IMR-90 (cell line): ENCODE results near the gene ATP5ME. TPM values are rescaled to one million over a fixed set of nuclear protein-coding genes. Genes with fewer than 3 reads are reported as not detected.
A peak's percentile ranks its signal among the peaks of the same experiment; 100 is the strongest.

Experiments
- ATAC-seq: fragments of 200-7000 bp; cut with Tn5 transposase; 2 replicates; pipeline ENCODE4 v1.9.1; 2020; ENCODE audit warnings: low read depth, mild to moderate bottlenecking, moderate library complexity
- BruUV-seq: library from RNA; stranded (reverse); fragments of 400-500 nt; replicated peaks from 2 replicates; lab custom pipeline; 2021; lab: Mats Ljungman, UMichigan
- CTCF ChIA-PET: fragments of 300-600 bp; formaldehyde crosslinking; extraction: SDS; loops from one replicate; lab custom pipeline; 2021; ENCODE audit warnings: antibody characterized with exemption; lab: Yijun Ruan, JAX
- POLR2A ChIA-PET: fragments of 300-600 bp; sonication (Branson Sonifier 250); formaldehyde crosslinking; loops from one replicate; lab custom pipeline; 2022; ENCODE audit warnings: antibody characterized with exemption; ENCODE audit not compliant: unreplicated experiment; lab: Charles Lee
- DNase-seq: peaks from one replicate; pipeline ENCODE4 v3.0.0; 2013
- H2AFZ ChIP-seq: replicated peaks from 2 replicates; pipeline ENCODE3; 2013; ENCODE audit warnings: low read length, mild to moderate bottlenecking; ENCODE audit not compliant: poor library complexity
- H2AK5ac ChIP-seq: 2 replicates; pipeline ENCODE4 v1.6.1; 2013; ENCODE audit warnings: low read depth, low read length, inconsistent platforms
- H2AK9ac ChIP-seq: replicated peaks from 2 replicates; pipeline ENCODE3; 2013; ENCODE audit warnings: mild to moderate bottlenecking, low read depth, low read length, moderate library complexity; ENCODE audit not compliant: poor library complexity
- H2BK120ac ChIP-seq: 2 replicates; pipeline ENCODE4 v1.6.1; 2013; ENCODE audit warnings: low read depth, low read length, inconsistent platforms
- H2BK15ac ChIP-seq: 3 replicates; pipeline ENCODE4 v1.6.1; 2013; ENCODE audit warnings: low read depth, low read length, inconsistent platforms
- H2BK20ac ChIP-seq: 2 replicates; pipeline ENCODE4 v1.6.1; 2013; ENCODE audit warnings: low read depth, mild to moderate bottlenecking, inconsistent platforms, low read length, moderate library complexity
- H2BK5ac ChIP-seq: 2 replicates; pipeline ENCODE4 v1.6.1; 2013; ENCODE audit warnings: mild to moderate bottlenecking, low read depth, low read length, inconsistent platforms; ENCODE audit not compliant: poor library complexity, severe bottlenecking
- H3K14ac ChIP-seq: replicated peaks from 2 replicates; pipeline ENCODE4 v1.6.1; 2013; ENCODE audit warnings: low read depth, low read length, inconsistent platforms
- H3K18ac ChIP-seq: 2 replicates; pipeline ENCODE4 v1.6.1; 2013; ENCODE audit warnings: low read depth, low read length, control low read depth
- H3K23ac ChIP-seq: 2 replicates; pipeline ENCODE4 v1.6.1; 2013; ENCODE audit warnings: low read depth, low read length, inconsistent platforms
- H3K27ac ChIP-seq: 2 replicates; pipeline ENCODE4 v1.5.1; 2013; ENCODE audit warnings: mild to moderate bottlenecking, control low read depth, low read length; ENCODE audit not compliant: insufficient read depth
- H3K27me3 ChIP-seq: 2 replicates; pipeline ENCODE4 v1.6.1; 2013; ENCODE audit warnings: low read length; ENCODE audit not compliant: control insufficient read depth, insufficient read depth
- H3K36me3 ChIP-seq: 2 replicates; pipeline ENCODE4 v1.6.1; 2013; ENCODE audit warnings: low read length, mixed read lengths; ENCODE audit not compliant: control insufficient read depth, insufficient read depth
- H3K4ac ChIP-seq: 2 replicates; pipeline ENCODE4 v1.6.1; 2013; ENCODE audit warnings: low read depth, low read length, inconsistent platforms
- H3K4me1 ChIP-seq: 2 replicates; pipeline ENCODE4 v1.6.1; 2013; ENCODE audit warnings: low read length, mixed read lengths; ENCODE audit not compliant: control insufficient read depth, insufficient read depth
- H3K4me2 ChIP-seq: 2 replicates; pipeline ENCODE4 v1.6.1; 2013; ENCODE audit warnings: low read depth, mild to moderate bottlenecking, control low read depth, low read length, moderate library complexity
- H3K4me3 ChIP-seq: 2 replicates; pipeline ENCODE4 v1.5.1; 2013; ENCODE audit warnings: low read depth, mild to moderate bottlenecking, control low read depth, low read length, moderate library complexity; ENCODE audit not compliant: insufficient read depth
- H3K56ac ChIP-seq: 2 replicates; pipeline ENCODE4 v1.6.1; 2013; ENCODE audit warnings: low read length, inconsistent platforms; ENCODE audit not compliant: insufficient read depth; ENCODE audit errors: extremely low read depth
- H3K79me1 ChIP-seq, 2 experiments: 2 replicates each; pipeline ENCODE4 v1.6.1; 2013; ENCODE audit warnings: low read length in 2 of 2, inconsistent platforms in 1 of 2, low read depth in 1 of 2
- H3K9ac ChIP-seq: 2 replicates; pipeline ENCODE4 v1.6.1; 2013; ENCODE audit warnings: low read depth, low read length, control low read depth
- H3K9me1 ChIP-seq: 2 replicates; pipeline ENCODE4 v1.6.1; 2013; ENCODE audit warnings: low read length, inconsistent platforms; ENCODE audit not compliant: insufficient read depth
- H3K9me3 ChIP-seq: 2 replicates; pipeline ENCODE4 v1.6.1; 2013; ENCODE audit warnings: low read length; ENCODE audit not compliant: control insufficient read depth, insufficient read depth
- H4K20me1 ChIP-seq: 2 replicates; pipeline ENCODE4 v1.6.1; 2013; ENCODE audit warnings: low read length, inconsistent platforms; ENCODE audit not compliant: insufficient read depth
- H4K5ac ChIP-seq: 2 replicates; pipeline ENCODE4 v1.6.1; 2013; ENCODE audit warnings: mild to moderate bottlenecking, low read depth, low read length, control low read depth
- H4K8ac ChIP-seq, 2 experiments: 2 replicates each; pipeline ENCODE4 v1.6.1; 2013; ENCODE audit warnings: low read depth in 2 of 2, low read length in 2 of 2, control low read depth in 1 of 2, inconsistent platforms in 1 of 2
- H4K91ac ChIP-seq: 2 replicates; pipeline ENCODE4 v1.6.1; 2013; ENCODE audit warnings: low read depth, low read length, inconsistent platforms; ENCODE audit not compliant: insufficient read depth
- BHLHE40 ChIP-seq: fragments of 150-350 bp; IDR thresholded peaks from 2 replicates; pipeline ENCODE4 v1.6.1; 2016; ENCODE audit warnings: mild to moderate bottlenecking, low read depth, low read length
- CEBPB ChIP-seq: IDR thresholded peaks from 2 replicates; pipeline ENCODE4 v1.6.1; 2012; ENCODE audit warnings: low read depth, low read length, improper control_type of control experiment
- CHD1 ChIP-seq: IDR thresholded peaks from 2 replicates; pipeline ENCODE4 v1.6.1; 2012; ENCODE audit warnings: low read depth, low read length, improper control_type of control experiment
- FOS ChIP-seq: fragments of 150-350 bp; IDR thresholded peaks from 2 replicates; pipeline ENCODE4 v1.6.1; 2016; ENCODE audit warnings: low read depth, low read length
- MAFK ChIP-seq: IDR thresholded peaks from 2 replicates; pipeline ENCODE4 v1.6.1; 2012; ENCODE audit warnings: low read depth, low read length, improper control_type of control experiment
- MAZ ChIP-seq: IDR thresholded peaks from 2 replicates; pipeline ENCODE4 v1.6.1; 2012; ENCODE audit warnings: low read depth, mild to moderate bottlenecking, low read length, improper control_type of control experiment, moderate library complexity, borderline replicate concordance
- MXI1 ChIP-seq: IDR thresholded peaks from 2 replicates; pipeline ENCODE4 v1.6.1; 2012; ENCODE audit warnings: low read depth, mild to moderate bottlenecking, low read length, moderate library complexity, borderline replicate concordance
- NFE2L2 ChIP-seq: fragments of 150-350 bp; IDR thresholded peaks from 2 replicates; pipeline ENCODE4 v1.6.1; 2016; ENCODE audit warnings: low read depth, mild to moderate bottlenecking, low read length
- POLR2A ChIP-seq: IDR thresholded peaks from 2 replicates; pipeline ENCODE4 v1.6.1; 2012; ENCODE audit warnings: mild to moderate bottlenecking, low read depth, low read length
- RAD21 ChIP-seq: IDR thresholded peaks from 2 replicates; pipeline ENCODE4 v1.6.1; 2012; ENCODE audit warnings: low read length, improper control_type of control experiment
- RCOR1 ChIP-seq: IDR thresholded peaks from 2 replicates; pipeline ENCODE4 v1.6.1; 2012; ENCODE audit warnings: mild to moderate bottlenecking, low read length, improper control_type of control experiment; ENCODE audit not compliant: insufficient replicate concordance
- RFX5 ChIP-seq: IDR thresholded peaks from 2 replicates; pipeline ENCODE4 v1.8.0; 2012; ENCODE audit warnings: low read depth, mild to moderate bottlenecking, low read length, moderate library complexity
- SMC3 ChIP-seq: fragments of 150-350 bp; IDR thresholded peaks from 2 replicates; pipeline ENCODE4 v1.6.1; 2016; ENCODE audit warnings: low read depth, mild to moderate bottlenecking, antibody characterized with exemption, low read length, moderate library complexity
- WGBS, 2 experiments: methylation state at CpG; one replicate each; pipeline versions ENCODE4 v1.1.5 to v1.1.7; 2013; ENCODE audit warnings: missing lambda C conversion rate in 2 of 2; ENCODE audit not compliant: insufficient read length in 1 of 2; ENCODE audit errors: extremely low coverage in 2 of 2; 5-methylcytosine and 5-hydroxymethylcytosine counted together
- dilution Hi-C: fragments of 300-500 bp; cut with HindIII; formaldehyde crosslinking; loops from one replicate; pipeline ENCODE4 v1.14.3; 2018; ENCODE audit warnings: low sequenced_read_pairs; ENCODE audit not compliant: unreplicated experiment
- in situ Hi-C: fragments of 300-500 bp; cut with MboI; formaldehyde crosslinking; loops from 3 replicates; pipeline ENCODE4 v1.14.3; 2019; ENCODE audit warnings: low sequenced_read_pairs, inconsistent platforms, mixed read lengths
- intact Hi-C: fragments of 100-400 bp; cut with micrococcal nuclease; formaldehyde crosslinking; loops from 2 replicates; pipeline ENCODE4 v1.10.0; 2022
- polyA plus RNA-seq, 3 experiments: library from polyadenylated mRNA; depleted of rRNA; stranded (reverse); fragments of >200 nt; gene quantifications; 2 replicates each; pipeline ENCODE4 v1.2.3, GENCODE V29; 2012; ENCODE audit warnings: low replicate concordance in 1 of 3
- total RNA-seq: library from RNA; depleted of rRNA; stranded (reverse); fragments of >200 nt; gene quantifications from 2 replicates; pipeline ENCODE4 v1.2.3, GENCODE V29; 2012
- TF ChIP-seq, protein P1 (sequence below): conservative IDR thresholded peaks from 2 replicates; pipeline ENCODE4 v1.5.1; 2012; ENCODE audit warnings: mild to moderate bottlenecking, low read depth, low read length, improper control_type of control experiment
- TF ChIP-seq, protein P2 (sequence below): fragments of 150-350 bp; IDR thresholded peaks from 2 replicates; pipeline ENCODE4 v1.6.1; 2017; ENCODE audit warnings: mild to moderate bottlenecking, antibody characterized with exemption, low read length, low read depth
- TF ChIP-seq, protein P3 (sequence below): fragments of 150-350 bp; IDR thresholded peaks from 2 replicates; pipeline ENCODE4 v1.6.1; 2016; ENCODE audit warnings: low read depth, mild to moderate bottlenecking, low read length, moderate library complexity, borderline replicate concordance

The ATP5ME gene
- total and polyA plus RNA-seq, 2 of the 4 experiments (the other 2 are of a cell fraction) = 39.3 to 603 TPM

DNA sequence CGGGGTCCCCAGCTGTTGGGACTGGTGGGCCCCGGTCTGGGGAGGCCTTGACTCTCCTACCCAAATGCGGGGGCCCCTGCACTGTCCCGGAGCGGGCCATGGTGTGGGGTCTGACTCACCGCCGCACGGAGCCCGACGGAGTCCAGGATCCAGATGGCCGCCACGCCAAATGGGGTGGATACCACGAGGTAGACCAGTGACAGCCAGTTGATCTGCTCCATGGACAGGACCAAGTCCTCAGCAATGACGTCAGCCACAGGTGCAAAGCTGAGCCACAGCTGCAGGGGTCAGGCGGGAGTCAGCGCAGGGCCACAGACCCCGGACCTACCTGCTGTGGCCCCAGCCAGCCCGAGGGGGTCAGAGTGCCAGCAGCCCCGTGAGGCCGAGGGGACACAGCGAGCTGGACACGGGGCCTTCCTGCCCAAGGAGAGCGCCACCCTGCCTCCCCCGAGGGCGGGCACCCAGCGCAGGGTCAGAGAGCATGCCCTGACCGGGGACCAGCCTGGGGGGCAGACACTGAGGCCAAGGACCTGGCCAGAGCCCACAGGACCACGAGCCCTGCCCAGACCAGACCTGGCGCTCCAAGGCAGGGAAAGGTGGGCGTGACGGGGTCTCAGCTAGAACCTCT is 12.5 kb upstream of the ATP5ME start:
- intact Hi-C loops = no loop called here

More for the DNA sequence above, 12.5 kb upstream of the ATP5ME start:
- H2AFZ ChIP-seq = peak overlapping the region; percentile 84
- no peaks in the 10 kb centered on the region for H3K9me3 ChIP-seq
- no peak overlapping the region for H3K23ac ChIP-seq
- peak overlapping the region; percentile 85 for H2AK9ac ChIP-seq
- H3K79me1 ChIP-seq = peaks cover 0 to 4% of the 10 kb centered on the region in 2 experiments; a peak in 1 of 4 replicates
- no TSS peak for BruUV-seq
- H2BK120ac ChIP-seq = no peak overlapping the region
- no peak for ATAC-seq
- no peak overlapping the region for H2BK5ac ChIP-seq
- no peak for TF ChIP-seq MAFK
- no peak for TF ChIP-seq RAD21
- no peak for TF ChIP-seq RCOR1
- TF ChIP-seq, protein P1, sequence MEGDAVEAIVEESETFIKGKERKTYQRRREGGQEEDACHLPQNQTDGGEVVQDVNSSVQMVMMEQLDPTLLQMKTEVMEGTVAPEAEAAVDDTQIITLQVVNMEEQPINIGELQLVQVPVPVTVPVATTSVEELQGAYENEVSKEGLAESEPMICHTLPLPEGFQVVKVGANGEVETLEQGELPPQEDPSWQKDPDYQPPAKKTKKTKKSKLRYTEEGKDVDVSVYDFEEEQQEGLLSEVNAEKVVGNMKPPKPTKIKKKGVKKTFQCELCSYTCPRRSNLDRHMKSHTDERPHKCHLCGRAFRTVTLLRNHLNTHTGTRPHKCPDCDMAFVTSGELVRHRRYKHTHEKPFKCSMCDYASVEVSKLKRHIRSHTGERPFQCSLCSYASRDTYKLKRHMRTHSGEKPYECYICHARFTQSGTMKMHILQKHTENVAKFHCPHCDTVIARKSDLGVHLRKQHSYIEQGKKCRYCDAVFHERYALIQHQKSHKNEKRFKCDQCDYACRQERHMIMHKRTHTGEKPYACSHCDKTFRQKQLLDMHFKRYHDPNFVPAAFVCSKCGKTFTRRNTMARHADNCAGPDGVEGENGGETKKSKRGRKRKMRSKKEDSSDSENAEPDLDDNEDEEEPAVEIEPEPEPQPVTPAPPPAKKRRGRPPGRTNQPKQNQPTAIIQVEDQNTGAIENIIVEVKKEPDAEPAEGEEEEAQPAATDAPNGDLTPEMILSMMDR = no peak
- TF ChIP-seq MXI1 = no peak
- TF ChIP-seq CEBPB = no peak
- no peak for TF ChIP-seq POLR2A
- TF ChIP-seq CHD1 = no peak
- TF ChIP-seq BHLHE40 = no peak
- no peak for TF ChIP-seq MAZ
- TF ChIP-seq, protein P2, sequence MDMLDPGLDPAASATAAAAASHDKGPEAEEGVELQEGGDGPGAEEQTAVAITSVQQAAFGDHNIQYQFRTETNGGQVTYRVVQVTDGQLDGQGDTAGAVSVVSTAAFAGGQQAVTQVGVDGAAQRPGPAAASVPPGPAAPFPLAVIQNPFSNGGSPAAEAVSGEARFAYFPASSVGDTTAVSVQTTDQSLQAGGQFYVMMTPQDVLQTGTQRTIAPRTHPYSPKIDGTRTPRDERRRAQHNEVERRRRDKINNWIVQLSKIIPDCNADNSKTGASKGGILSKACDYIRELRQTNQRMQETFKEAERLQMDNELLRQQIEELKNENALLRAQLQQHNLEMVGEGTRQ = no peak
- no peak for TF ChIP-seq RFX5
- TF ChIP-seq SMC3 = no peak
- TF ChIP-seq FOS = no peak
- TF ChIP-seq, protein P3, sequence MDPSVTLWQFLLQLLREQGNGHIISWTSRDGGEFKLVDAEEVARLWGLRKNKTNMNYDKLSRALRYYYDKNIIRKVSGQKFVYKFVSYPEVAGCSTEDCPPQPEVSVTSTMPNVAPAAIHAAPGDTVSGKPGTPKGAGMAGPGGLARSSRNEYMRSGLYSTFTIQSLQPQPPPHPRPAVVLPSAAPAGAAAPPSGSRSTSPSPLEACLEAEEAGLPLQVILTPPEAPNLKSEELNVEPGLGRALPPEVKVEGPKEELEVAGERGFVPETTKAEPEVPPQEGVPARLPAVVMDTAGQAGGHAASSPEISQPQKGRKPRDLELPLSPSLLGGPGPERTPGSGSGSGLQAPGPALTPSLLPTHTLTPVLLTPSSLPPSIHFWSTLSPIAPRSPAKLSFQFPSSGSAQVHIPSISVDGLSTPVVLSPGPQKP = no peak
- no peak for TF ChIP-seq NFE2L2
- H4K8ac ChIP-seq = no peak overlapping the region
- H4K20me1 ChIP-seq = no peaks in the 10 kb centered on the region
- 95% methylated on average over 18 of the region's 31 CpGs; no CpG with 5 or more reads in 1 of the 2 experiments for WGBS, 2 experiments
- H3K56ac ChIP-seq = no peak overlapping the region
- in situ Hi-C loops = no loop called here
- H3K27me3 ChIP-seq = peaks cover 2% of the 10 kb centered on the region; the same call in 1 of the 2 replicates
- CTCF ChIA-PET = no interaction called here
- no peak overlapping the region for H2BK20ac ChIP-seq
- H3K18ac ChIP-seq = no peak overlapping the region
- no peak overlapping the region for H4K5ac ChIP-seq
- no peak overlapping the region for H3K14ac ChIP-seq
- H3K4me2 ChIP-seq = no peak overlapping the region
- peaks cover 12% of the 10 kb centered on the region for H3K4me1 ChIP-seq
- no peak overlapping the region for H3K27ac ChIP-seq
- no peaks in the 10 kb centered on the region for H3K36me3 ChIP-seq
- H2BK15ac ChIP-seq = no peak overlapping the region
- H4K91ac ChIP-seq = no peak overlapping the region
- H3K9me1 ChIP-seq = peaks cover 9% of the 10 kb centered on the region
- DNase-seq = no peak
- H3K4ac ChIP-seq = peak overlapping the region; percentile 1; the same call in 1 of the 2 replicates
- POLR2A ChIA-PET = interaction anchor here (0.9 kb wide), 1 partner anchor 12 kb away, joined by 3 read pairs; no protein-coding TSS in a partner anchor
- dilution Hi-C loops = no loop called here
- no peak overlapping the region for H3K4me3 ChIP-seq
- peak overlapping the region; percentile 68 for H2AK5ac ChIP-seq
- no peak overlapping the region for H3K9ac ChIP-seq
